GM18505 (cell line): Measurements from ENCODE around the gene ACTR3C.

ENCODE experiments used
- ATAC-seq: cut with Tn5 transposase; IDR thresholded peaks from one replicate; pipeline ENCODE4 v1.9.1; 2021; ENCODE audit not compliant: unreplicated experiment
- POLR2A ChIP-seq: IDR thresholded peaks from 4 replicates; pipeline ENCODE4 v1.6.1; 2011; ENCODE audit warnings: borderline replicate concordance; ENCODE audit not compliant: insufficient read depth, insufficient read length; ENCODE audit errors: extremely low read depth

ACTR3C gene

GRCh38 chr7:150351587-150352194 is 28.3 kb upstream of the ACTR3C start:
- no peak for ATAC-seq
- TF ChIP-seq POLR2A, result no peak

DNA sequence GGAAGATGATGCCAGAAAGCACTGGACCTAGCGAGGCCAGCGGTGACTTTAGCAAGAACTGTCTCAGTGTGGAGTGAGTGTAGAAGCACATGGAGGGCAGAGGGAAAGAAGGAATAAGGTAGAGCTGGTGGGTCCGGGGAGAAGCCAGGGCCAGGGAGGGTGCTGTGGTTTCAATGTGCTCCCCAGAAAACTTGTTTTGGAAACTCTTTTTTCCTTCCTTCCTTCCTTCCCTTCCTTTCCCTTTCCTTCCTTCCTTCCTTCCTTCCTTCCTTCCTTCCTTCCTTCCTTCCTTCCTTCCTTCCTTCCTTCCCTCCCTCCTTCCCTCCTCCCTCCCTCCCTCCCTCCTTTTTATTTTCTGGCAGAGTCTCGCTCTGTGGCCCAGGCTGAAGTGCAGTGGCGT is 23.6 kb upstream of the ACTR3C start:
- no peak for TF ChIP-seq POLR2A
- ATAC-seq, result no peak

- TF ChIP-seq POLR2A, result no peak
- ATAC-seq, result no peak
Measured at GRCh38 chr7:150345012-150345411, 21.7 kb upstream of the ACTR3C start.

GRCh38 chr7:150344299-150344698 is 21.0 kb upstream of the ACTR3C start:
- ATAC-seq, result no peak
- no peak for TF ChIP-seq POLR2A

GRCh38 chr7:150343225-150343624 is 19.9 kb upstream of the ACTR3C start:
- no peak for ATAC-seq
- no peak for TF ChIP-seq POLR2A

DNA sequence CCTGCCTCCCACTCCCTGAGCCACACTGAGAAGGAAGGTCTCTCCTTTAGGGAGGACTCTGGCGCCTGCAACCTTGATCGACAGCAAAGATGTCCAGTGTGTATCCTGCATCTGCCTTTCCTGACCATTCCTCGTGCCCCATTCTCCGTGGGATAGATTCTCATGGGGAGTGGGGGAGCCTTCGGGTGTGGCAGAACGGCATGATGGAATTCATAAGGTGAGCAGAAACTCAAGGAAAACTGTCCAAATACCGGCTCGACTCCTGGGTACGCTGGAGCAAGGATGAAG is 18.7 kb upstream of the ACTR3C start:
- no peak for ATAC-seq
- TF ChIP-seq POLR2A, result no peak

- no peak for TF ChIP-seq POLR2A
- ATAC-seq, result no peak
Measured at GRCh38 chr7:150341263-150342120, 18.1 kb upstream of the ACTR3C start, which contains the start of gene RARRES2. TSS of gene RARRES2 (minus strand) at chr7:150341629. CDS start at chr7:150340609, 1,020 bp downstream.

DNA sequence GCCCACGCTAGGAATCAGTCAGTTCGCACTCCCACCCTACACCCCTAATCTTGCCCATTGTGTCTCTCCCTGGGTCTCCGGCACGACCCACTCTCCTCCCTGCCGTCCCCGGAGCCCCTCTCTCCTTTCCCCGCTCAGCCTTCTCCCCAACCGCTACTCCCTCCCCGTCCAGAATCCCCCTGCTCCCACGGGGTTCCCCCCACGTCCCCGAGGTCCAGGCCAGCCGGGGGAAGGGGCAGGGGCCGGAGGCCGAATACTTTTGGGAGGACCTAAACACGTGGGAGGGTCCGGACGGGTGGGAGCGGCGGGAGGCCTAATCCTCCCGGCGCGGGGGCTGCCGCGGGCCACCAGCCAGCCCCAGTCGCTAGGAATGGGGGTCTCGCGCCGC is 17.5 kb upstream of the ACTR3C start:
- ATAC-seq, result no peak
- no peak for TF ChIP-seq POLR2A

DNA sequence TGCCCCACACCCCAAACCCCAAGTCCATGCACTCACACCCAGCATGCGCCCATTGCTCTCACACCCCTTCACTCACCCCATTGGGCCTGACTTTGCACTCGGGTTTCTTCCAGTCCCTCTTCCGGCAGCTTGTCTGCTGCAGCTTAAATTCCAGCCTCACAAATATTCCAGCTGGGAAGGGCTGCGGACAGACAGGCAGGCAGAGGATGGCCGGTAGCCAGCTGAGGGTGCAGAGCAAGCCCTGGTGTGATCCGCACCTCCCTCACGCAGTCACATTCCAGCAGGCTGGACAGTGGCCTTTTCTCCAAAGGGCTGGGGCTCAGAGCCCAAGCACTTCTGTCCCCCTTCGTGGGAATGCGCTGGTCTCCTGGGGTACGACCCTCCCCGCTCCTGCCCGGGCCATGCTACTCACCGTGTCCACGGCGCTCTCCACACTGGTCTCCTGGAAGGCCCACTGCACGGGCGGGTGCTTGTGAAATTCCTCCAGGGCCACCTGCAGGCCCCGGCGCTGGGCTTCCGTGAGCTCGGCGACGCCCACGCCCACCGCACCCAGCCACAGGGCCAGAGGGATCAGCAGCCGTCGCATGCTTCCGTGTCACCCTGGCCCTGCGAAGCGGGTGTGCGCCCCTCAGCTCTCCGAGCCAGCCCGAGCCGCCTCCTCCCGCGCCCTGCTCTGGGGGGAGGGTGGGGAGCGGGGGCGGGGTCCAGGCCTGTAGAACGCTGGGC is 16.8 kb upstream of the ACTR3C start:
- TF ChIP-seq POLR2A, result no peak
- ATAC-seq, result no peak

- TF ChIP-seq POLR2A, result no peak
- ATAC-seq, result no peak
Measured at GRCh38 chr7:150339409-150339809, 16.1 kb upstream of the ACTR3C start.

GRCh38 chr7:150338166-150338829 is 15.0 kb upstream of the ACTR3C start:
- no peak for ATAC-seq
- TF ChIP-seq POLR2A, result no peak

DNA sequence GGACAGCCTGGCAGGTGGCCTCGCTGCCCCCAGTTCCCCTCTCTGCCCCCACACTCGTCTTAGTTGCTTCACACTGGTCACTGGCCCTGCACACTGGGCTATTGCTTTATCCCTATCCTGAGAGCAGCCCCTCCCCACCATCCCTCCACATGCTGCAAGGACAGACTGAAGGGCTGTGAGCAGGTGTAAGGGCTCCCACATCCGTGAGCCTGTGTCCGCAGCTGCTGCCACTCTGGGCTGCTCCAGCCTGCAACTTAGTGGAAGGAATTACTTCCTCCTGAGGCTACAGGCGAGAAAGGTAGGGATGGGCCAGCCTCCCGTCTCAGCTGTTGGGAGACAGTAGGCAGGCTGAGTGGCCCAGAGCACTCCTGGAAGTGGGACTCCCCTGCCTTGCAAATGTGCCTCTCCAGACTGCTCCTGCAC is 14.3 kb upstream of the ACTR3C start:
- no peak for ATAC-seq
- no peak for TF ChIP-seq POLR2A

DNA sequence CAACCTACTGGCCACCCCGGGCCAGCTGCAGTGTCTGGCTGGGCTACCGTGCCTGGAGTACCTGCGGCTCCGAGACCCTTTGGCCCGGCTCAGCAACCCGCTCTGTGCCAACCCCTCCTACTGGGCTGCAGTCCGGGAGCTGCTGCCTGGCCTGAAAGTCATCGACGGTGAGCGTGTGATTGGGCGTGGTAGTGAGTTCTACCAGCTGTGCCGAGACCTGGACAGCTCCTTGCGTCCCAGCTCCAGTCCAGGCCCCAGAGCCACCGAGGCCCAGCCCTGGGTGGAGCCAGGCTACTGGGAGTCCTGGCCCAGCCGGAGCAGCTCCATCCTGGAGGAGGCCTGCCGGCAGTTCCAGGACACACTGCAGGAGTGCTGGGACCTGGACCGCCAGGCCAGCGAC is 13.8 kb upstream of the ACTR3C start:
- TF ChIP-seq POLR2A, result no peak
- ATAC-seq, result no peak
